ENCODE data around the gene CFAP65.

Gene CFAP65

DNA sequence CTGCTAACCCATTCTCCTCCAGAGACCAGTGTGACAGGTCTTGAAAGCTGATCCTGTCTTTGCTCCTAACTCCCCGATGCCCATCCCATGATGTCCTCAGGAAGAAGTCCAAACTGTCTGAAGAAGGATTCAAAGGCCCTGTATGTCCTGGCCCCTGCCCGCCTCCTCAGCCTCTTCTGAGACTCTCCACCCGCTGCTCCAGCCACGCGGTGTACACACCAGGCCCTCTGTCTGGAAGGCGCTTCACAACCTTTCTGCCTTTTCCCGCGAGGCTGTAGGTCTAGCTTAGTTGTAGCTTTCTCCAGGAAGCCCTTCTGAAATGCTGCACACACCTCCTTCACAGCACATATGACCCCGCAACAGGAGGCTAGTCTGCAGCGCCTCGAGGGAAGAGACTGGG is 24.6 kb downstream of the CFAP65 start:
- no peak for DNase-seq (ENCODE audit: low read depth in 2 of 2)

DNA sequence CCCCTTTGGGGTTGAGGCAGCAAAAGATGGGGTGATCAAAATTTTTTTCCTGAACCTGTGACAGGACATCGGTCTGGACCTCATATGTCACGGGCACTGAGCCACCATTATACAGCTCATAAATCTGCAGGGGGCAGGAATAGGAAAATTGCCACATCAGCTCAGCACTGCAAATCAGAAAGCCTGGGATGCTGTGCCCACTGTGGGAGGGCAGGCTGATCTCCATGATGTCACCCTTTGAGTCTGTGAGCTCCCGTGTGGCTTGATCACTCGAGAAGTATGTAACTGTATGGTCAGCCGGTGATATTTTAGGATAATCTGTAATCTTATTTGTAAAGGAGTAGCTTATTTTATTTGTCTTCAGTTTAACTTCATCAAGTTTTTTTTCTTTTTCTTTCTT is 30.4 kb downstream of the CFAP65 start:
- DNase-seq (ENCODE audit: low read depth in 2 of 2) = no peak

GRCh38 chr2:219010162-219010756 is 31.1 kb downstream of the CFAP65 start:
- DNase-seq (ENCODE audit: low read depth in 2 of 2) = no peak

DNA sequence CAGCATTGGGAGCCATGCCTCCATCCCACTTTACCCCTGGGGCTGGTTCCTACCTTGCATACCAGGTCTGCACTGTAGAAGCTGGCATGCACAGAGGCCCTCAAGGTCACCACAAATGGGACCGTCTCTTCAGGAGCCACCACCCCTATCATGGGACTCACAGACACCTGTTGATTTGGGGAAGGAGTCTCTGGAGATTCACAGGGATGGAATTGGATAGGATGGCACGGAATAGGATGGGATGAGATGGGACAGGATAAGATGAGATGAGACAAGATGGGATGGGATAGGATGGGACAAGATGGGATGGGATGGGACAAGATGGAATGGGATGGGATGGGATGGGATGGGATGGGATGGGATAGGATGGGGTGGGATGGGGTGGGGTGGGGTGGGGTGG is 32.0 kb downstream of the CFAP65 start:
- no peak for DNase-seq (ENCODE audit: low read depth in 2 of 2)

DNA sequence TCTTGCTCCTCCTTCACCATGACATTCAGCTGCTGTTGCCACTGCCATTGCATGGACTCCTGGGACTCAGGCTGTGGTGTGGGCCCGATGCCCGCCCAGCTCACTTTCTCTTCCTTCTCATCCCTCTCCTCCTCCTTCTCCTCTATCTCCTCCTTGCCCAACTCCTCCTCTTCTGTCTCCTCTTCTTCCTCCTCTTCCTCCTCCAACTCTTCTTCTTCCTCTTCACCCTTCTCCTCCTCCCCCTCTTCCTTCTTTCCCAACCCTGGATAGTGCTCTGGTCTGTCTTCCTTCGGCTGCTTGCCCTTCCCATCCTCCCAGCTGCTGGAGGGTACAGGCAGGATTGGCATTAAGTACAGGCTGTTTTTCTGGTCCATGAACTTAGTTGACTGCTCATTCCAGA is 37.3 kb downstream of the CFAP65 start:
- DNase-seq (ENCODE audit: low read depth in 2 of 2) = no peak

- no peak for DNase-seq (ENCODE audit: low read depth in 2 of 2)
Measured at GRCh38 chr2:219003267-219003634, 38.1 kb downstream of the CFAP65 start.

GRCh38 chr2:219002395-219003266 is 38.7 kb downstream of the CFAP65 start:
- DNase-seq (ENCODE audit: low read depth in 2 of 2) = no peak

GRCh38 chr2:219001577-219002394 is 39.5 kb downstream of the CFAP65 start:
- no peak for DNase-seq (ENCODE audit: low read depth in 2 of 2)

DNA sequence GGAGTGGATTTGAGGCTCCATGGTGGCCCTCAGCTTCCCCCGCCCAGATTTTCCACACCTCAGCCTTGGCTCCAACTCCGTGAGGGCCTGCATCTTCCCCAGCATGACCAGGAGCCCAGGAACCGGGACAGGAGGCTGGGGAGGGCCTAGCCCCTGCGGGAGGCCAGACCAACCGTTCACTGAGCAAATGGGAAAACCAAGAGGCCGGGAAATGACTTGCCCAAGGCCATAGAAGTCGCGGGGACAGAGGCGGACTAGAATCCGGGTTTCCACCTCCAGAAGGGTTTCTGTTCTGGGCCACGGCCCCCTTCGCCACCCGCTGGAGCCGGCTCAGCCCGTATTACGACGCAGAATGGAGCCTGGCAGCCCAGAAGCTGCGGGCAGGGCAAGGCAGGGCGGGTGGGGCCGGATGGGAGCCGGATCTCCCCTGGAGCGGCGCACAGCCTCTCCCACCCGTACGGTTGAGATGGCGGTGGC is 40.2 kb downstream of the CFAP65 start:
- no peak for DNase-seq (ENCODE audit: low read depth in 2 of 2)

DNA sequence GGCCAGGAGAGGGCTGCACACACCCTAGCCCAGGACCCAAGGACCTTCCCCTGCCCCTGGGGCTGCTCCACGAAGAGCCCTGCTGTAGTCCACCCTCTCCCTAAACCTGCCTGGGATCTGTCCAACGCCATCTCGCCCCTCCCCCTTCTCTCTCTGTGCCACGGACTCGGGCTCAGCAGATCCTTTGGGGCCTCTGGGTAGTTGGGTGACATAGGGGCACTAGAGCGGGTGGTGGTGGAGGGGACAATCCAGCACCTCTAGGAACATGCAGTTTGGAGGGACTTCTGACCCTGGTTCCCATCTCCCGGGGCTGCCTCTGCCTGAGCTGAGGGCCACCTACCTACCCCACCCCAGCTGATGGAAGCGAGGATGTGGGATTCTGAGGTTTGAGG is 40.8 kb downstream of the CFAP65 start:
- DNase-seq (ENCODE audit: low read depth in 2 of 2) = no peak

DNA sequence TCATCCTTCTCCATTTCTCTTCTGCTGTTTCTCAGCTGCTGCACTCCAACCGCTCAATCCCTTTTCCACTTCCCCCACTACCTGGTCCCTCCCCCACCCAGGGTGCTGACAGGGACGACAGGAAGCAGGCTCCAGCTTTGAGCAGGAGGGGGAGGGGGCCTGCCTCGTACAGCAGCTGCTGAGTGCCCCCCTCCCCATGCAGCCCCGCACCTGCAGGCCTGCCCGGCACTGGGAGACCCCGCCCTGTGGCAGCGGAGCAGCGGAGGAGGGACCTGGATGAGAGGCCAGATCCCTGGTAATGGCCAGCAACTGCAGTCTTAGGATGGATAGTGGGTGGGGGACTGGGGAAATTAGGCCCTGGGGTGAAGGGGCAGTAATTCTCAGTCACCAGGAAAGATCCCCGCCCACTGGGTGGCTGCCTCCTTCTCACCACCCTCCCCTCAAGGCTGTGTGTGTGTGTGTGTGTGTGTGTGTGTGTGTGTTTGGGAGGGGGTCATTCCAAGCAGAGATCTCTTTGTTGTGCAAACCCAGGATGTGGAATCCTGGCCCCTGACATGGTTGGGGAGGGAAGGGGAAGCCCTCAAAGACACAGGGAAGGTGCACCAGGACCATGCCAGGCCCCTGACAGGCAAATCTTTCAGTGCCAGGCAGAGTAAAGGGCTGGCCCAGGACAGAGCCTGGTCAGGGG is 41.3 kb downstream of the CFAP65 start:
- DNase-seq (ENCODE audit: low read depth in 2 of 2) = no peak

DNA sequence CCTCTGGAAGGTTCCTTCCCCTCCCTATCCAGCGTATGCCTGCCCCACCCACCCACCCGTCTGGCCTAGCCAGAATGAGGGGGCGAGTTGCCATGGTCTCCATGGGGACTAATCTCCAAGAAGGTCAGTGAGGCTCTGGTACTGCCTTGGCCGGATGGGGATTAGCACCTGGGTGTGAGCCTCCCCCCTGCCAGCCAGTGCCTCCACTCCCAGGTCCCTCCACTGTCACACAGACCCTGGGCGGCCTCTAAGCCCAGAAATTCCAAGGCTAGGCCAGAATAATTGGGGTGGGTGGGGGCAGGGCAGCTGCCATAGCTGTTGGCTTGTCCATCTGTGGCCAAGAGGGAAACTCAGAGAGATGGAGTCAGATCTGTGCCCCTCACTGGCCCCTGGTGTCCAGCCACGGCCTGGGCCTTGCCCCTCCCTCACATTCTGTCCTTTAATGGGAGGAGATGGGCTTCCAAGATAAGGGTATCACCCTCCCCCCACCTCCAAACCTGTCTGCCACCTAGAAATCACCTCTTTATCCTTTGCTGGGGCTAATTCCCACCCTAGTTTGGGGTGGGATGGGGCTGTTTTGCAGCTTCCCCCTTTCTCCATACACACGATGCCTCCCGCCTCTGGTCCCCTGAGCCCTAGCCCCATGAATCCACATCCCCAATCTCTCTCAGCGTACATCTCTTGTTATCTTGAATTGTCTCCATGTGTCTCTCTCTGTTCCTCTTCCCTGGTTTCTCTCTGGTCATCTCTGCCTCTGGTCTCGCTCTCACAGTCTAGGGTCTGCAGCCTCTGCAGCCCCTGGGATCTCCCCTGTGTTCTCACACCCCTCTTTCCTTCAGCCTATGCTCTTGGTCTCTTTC is 42.1 kb downstream of the CFAP65 start:
- no peak for DNase-seq (ENCODE audit: low read depth in 2 of 2)

GRCh38 chr2:218998414-218999002 is 42.8 kb downstream of the CFAP65 start:
- DNase-seq (ENCODE audit: low read depth in 2 of 2) = no peak

DNA sequence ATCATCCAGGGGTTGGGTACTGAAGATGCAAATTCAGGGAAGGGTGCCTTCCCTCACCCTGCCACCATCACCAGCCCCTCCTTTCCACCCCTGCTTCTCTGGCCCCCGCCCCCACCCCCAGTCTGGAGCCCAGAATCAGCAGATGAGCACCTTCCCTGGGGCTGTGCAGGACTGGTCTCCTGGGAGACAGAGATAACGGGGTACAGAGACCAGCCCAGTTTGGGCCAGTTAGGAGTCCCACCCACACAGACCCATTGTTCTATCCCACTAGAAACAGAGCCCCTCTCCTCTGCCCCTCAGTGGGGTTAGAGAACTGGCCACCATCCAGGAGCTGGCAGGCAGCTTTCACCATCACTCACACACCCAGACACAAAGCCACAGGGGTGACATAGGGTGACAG is 43.6 kb downstream of the CFAP65 start:
- no peak for DNase-seq (ENCODE audit: low read depth in 2 of 2)

- DNase-seq (ENCODE audit: low read depth in 2 of 2) = no peak
Measured at GRCh38 chr2:218996937-218997336, 44.4 kb downstream of the CFAP65 start.

DNA sequence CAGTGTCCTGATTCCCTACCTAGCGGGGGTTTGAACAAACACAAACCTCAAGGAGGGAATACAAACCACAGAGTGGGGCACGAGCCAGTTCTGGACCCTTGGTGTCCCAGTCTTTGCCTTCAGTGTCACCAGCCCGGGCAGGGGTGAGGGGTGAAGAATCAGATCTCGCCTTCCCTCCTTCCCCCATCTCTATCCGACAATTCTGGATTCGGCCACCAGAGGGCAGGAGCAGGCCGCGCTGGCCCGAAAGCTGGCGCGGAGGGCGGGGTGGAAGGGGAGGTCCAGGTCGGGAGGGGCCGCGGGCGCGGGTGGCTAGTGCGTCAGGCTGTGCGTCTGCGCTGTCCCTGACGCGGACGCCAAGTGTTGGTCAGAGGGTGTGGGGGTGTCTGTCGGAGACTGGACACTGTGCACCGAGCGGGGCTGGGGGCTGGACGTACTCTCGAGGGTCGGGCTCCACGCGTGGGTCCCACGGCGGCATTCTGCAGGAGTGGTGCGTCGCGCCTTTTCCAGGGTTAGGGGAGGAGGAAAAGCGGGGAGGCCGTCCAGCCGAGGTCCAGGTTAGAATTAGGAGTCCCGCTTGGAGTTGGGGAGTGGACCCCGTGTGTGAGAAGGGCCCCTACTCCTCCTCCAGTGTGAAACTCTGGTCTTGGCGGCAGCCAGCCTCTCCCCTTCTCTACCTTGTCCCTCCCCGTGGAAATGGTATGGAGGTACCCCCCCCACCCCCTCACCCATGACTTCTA is 45.2 kb downstream of the CFAP65 start:
- DNase-seq (ENCODE audit: low read depth in 2 of 2) = peak; percentile 49 to 59

- no peak for DNase-seq (ENCODE audit: low read depth in 2 of 2)
Measured at GRCh38 chr2:218995561-218995960, 45.8 kb downstream of the CFAP65 start.

DNA sequence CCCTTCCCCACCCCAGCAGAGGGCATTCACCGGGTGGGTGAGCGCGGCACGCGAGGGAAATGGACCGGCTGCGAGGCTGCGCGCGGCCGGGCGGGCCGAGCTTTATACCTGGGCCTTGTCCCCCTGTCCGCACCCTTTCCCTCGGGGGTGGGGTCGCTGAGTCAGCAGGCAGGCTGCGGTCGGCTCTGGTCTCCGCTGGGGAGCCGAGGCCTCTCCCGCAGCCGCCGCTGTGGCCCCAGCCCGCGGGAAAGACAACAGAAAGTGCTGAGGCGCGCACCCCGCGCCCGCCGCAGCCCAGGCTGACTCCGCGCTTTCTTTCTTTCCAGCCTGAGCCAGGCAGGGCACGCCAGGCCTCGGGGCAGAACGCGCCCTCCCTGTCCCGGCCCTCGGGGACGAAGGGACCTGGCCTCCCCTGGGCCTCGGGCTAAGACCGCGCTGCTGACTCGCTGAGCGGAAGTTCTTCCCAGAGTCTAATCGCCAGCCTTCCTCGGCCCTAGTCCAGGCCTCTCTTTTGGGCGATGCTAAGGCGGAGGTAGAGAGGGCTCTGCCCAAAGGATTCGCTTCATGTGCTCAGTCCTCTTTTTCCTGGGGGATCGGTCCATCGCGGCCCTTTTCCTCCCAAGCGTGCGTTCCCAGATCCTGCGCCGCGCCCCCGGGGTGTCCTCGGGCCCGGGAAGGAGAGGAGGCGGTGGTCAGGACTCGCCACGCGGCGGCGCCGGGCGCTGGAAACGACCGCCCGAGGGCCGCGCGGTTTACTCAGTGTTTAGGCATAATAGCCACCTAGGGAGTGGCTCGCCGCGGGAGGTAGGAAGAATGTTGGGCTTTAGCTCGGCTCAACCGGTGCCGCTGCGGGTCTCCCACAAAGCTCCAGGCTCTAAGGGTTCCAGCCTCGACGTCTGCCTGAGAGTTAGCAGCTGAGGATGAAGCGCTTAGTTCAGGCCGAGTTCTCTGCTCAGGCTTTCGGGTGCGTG is 47.7 kb downstream of the CFAP65 start, which contains the start of gene CRYBA2:
TSS of gene CRYBA2 (minus strand) at position 78 of the 971 bp plus-strand sequence. CDS start 246 bp downstream, outside the sequence.
- DNase-seq (ENCODE audit: low read depth in 2 of 2) = no peak

Data from stimulated activated CD8-positive, alpha-beta memory T cell treated with anti-CD3 and anti-CD28 coated beads, Interleukin-7, amount 100 ng/mL, for 1 hour (primary cell).